ENCODE measurements around the gene PGGHG. TPM values are rescaled to one million over a fixed set of nuclear protein-coding genes. Genes with fewer than 3 reads are reported as not detected.
A peak's percentile ranks its signal among the peaks of the same experiment; 100 is the strongest.
"Not testable (repeated sequence)": the region's sequence is repeated elsewhere in the genome, so short reads cannot be mapped to it uniquely, and the experiment has no call there.

The PGGHG gene
- total RNA-seq, 8 experiments from 2014 or later, result 0.60 to 40.6 (median 3.3) TPM

- H3K27ac ChIP-seq, result no peak overlapping the region
- ATAC-seq (replicated peaks in 6 of 8), result no peak
- in situ Hi-C loops (cut with MboI; ENCODE audit: low pct_unique_long_range_greater_than_20kb in 2 of 9, low sequenced_read_pairs in 9 of 9, unreplicated experiment in 9 of 9), result no loop called here
- no peaks in the 10 kb centered on the region for H3K4me1 ChIP-seq (replicated peaks in 1 of 2)
- no peak overlapping the region for H3K4me3 ChIP-seq
- WGBS, 10 experiments, result 40 to 100% (median 90%) methylated on average over 1 to 17 of the region's 23 CpGs; no CpG with 5 or more reads in 2 of the 10 experiments
These were observed 5.4 kb upstream of the PGGHG start for GRCh38 chr11:283405-284104.

- WGBS, 10 experiments, result 40 to 87% (median 78%) methylated on average over 2 to 6 of the region's 24 CpGs; no CpG with 5 or more reads in 6 of the 10 experiments
- Histone ChIP-seq H3K4me1 (replicated peaks in 1 of 2) (peaks cover 0 to 1% of the 10 kb centered on the region in 2 donors), H3K4me3 (no peak overlapping the region), H3K27ac (no peak overlapping the region)
- in situ Hi-C loops (cut with MboI; ENCODE audit: low pct_unique_long_range_greater_than_20kb in 2 of 9, low sequenced_read_pairs in 9 of 9, unreplicated experiment in 9 of 9), result no loop called here
- ATAC-seq (replicated peaks in 6 of 8), result no peak
These were observed 4.6 kb upstream of the PGGHG start for GRCh38 chr11:284105-285020.

GRCh38 chr11:285021-285893, 3.7 kb upstream of the PGGHG start:
- WGBS, 10 experiments, result 100% methylated on average over 1 of the region's 29 CpGs; no CpG with 5 or more reads in 9 of the 10 experiments
- Histone ChIP-seq H3K27ac (no peak overlapping the region), H3K4me1 (replicated peaks in 1 of 2) (peaks cover 0 to 10% of the 10 kb centered on the region in 2 donors), H3K4me3 (no peak overlapping the region)
- in situ Hi-C loops (cut with MboI; ENCODE audit: low pct_unique_long_range_greater_than_20kb in 2 of 9, low sequenced_read_pairs in 9 of 9, unreplicated experiment in 9 of 9), result no loop called here
- ATAC-seq (replicated peaks in 6 of 8), result no peak

- in situ Hi-C loops (cut with MboI; ENCODE audit: low pct_unique_long_range_greater_than_20kb in 2 of 9, low sequenced_read_pairs in 9 of 9, unreplicated experiment in 9 of 9), result no loop called here
- no peak overlapping the region for H3K27ac ChIP-seq
- no peak for ATAC-seq (replicated peaks in 6 of 8)
- 80% methylated on average over 1 of the region's 8 CpGs; no CpG with 5 or more reads in 9 of the 10 experiments for WGBS, 10 experiments
- peaks cover 0 to 11% of the 10 kb centered on the region in 2 donors for H3K4me1 ChIP-seq (replicated peaks in 1 of 2)
- H3K4me3 ChIP-seq, result no peak overlapping the region
These were observed 3.1 kb upstream of the PGGHG start for GRCh38 chr11:285894-286220.

- ATAC-seq (replicated peaks in 6 of 8); H3K4me3 ChIP-seq; in situ Hi-C loops (cut with MboI; ENCODE audit: low pct_unique_long_range_greater_than_20kb in 2 of 9, low sequenced_read_pairs in 9 of 9, unreplicated experiment in 9 of 9); H3K27ac ChIP-seq: not testable (repeated sequence)
- H3K4me1 ChIP-seq (replicated peaks in 1 of 2), result peaks cover 0 to 15% of the 10 kb centered on the region in 2 donors
- WGBS, 10 experiments, result 74 to 97% (median 86%) methylated on average over 5 to 9 of the region's 27 CpGs; no CpG with 5 or more reads in 2 of the 10 experiments
These were observed 1.7 kb upstream of the PGGHG start for GRCh38 chr11:286977-287820.

GRCh38 chr11:287821-288477, 977 bp upstream of the PGGHG start:
- WGBS, 10 experiments, result 0 to 60% (median 15%) methylated on average over 1 to 16 of the region's 41 CpGs; no CpG with 5 or more reads in 5 of the 10 experiments
- Histone ChIP-seq H3K27ac (no peak overlapping the region), H3K4me1 (replicated peaks in 1 of 2) (peaks cover 0 to 15% of the 10 kb centered on the region in 2 donors), H3K4me3 (peak overlapping the region in 4 of 5 donors; percentile 29 to 46 (median 38))
- in situ Hi-C loops (cut with MboI; ENCODE audit: low pct_unique_long_range_greater_than_20kb in 2 of 9, low sequenced_read_pairs in 9 of 9, unreplicated experiment in 9 of 9), result no loop called here
- ATAC-seq (replicated peaks in 6 of 8), result no peak

- in situ Hi-C loops (cut with MboI; ENCODE audit: low pct_unique_long_range_greater_than_20kb in 2 of 9, low sequenced_read_pairs in 9 of 9, unreplicated experiment in 9 of 9), result no loop called here
- 28% methylated on average over 5 of the region's 14 CpGs; no CpG with 5 or more reads in 9 of the 10 experiments for WGBS, 10 experiments
- Histone ChIP-seq H3K4me1 (replicated peaks in 1 of 2) (peaks cover 0 to 15% of the 10 kb centered on the region in 2 donors), H3K27ac (no peak overlapping the region), H3K4me3 (no peak overlapping the region)
- peak in 6 of 8 experiments; percentile 4 to 44 (median 23) for ATAC-seq (replicated peaks in 6 of 8)
These were observed 429 bp downstream of the PGGHG start for GRCh38 chr11:289398-289711.

GRCh38 chr11:289712-290620, 1.0 kb downstream of the PGGHG start:
- no peak overlapping the region for H3K27ac ChIP-seq
- WGBS, 10 experiments, result 86 to 96% methylated on average over 8 to 9 of the region's 48 CpGs; no CpG with 5 or more reads in 8 of the 10 experiments
- in situ Hi-C loops (cut with MboI; ENCODE audit: low pct_unique_long_range_greater_than_20kb in 2 of 9, low sequenced_read_pairs in 9 of 9, unreplicated experiment in 9 of 9), result no loop called here

GRCh38 chr11:290621-291231, 1.8 kb downstream of the PGGHG start:
- Histone ChIP-seq H3K27ac (no peak overlapping the region), H3K4me3 (no peak overlapping the region), H3K4me1 (replicated peaks in 1 of 2) (peaks cover 0 to 15% of the 10 kb centered on the region in 2 donors)
- 81 to 95% (median 87%) methylated on average over 3 to 4 of the region's 13 CpGs; no CpG with 5 or more reads in 7 of the 10 experiments for WGBS, 10 experiments
- no peak for ATAC-seq (replicated peaks in 6 of 8)
- in situ Hi-C loops (cut with MboI; ENCODE audit: low pct_unique_long_range_greater_than_20kb in 2 of 9, low sequenced_read_pairs in 9 of 9, unreplicated experiment in 9 of 9), result no loop called here

More at GRCh38 chr11:289712-290620, 1.0 kb downstream of the PGGHG start:
- Histone ChIP-seq H3K4me3 (no peak overlapping the region), H3K4me1 (replicated peaks in 1 of 2) (peaks cover 0 to 15% of the 10 kb centered on the region in 2 donors)
- peak in 4 of 8 experiments; percentile 1 to 42 (median 28) for ATAC-seq (replicated peaks in 6 of 8)

- 47 to 100% methylated on average over 1 to 5 of the region's 44 CpGs; no CpG with 5 or more reads in 8 of the 10 experiments for WGBS, 10 experiments
- Histone ChIP-seq H3K4me3 (no peak overlapping the region), H3K4me1 (replicated peaks in 1 of 2) (peaks cover 0 to 15% of the 10 kb centered on the region in 2 donors), H3K27ac (no peak overlapping the region)
- in situ Hi-C loops (cut with MboI; ENCODE audit: low pct_unique_long_range_greater_than_20kb in 2 of 9, low sequenced_read_pairs in 9 of 9, unreplicated experiment in 9 of 9), result no loop called here
- ATAC-seq (replicated peaks in 6 of 8), result peak in 4 of 8 experiments; percentile 14 to 68 (median 42)
These were observed 2.6 kb downstream of the PGGHG start for GRCh38 chr11:291281-292210.
